HCT116 (cell line): ENCODE data around the gene MPHOSPH10. TPM values are rescaled to one million over a fixed set of nuclear protein-coding genes. Genes with fewer than 3 reads are reported as not detected.

Source experiments
- ATAC-seq: fragments of 200-7000 bp; cut with Tn5 transposase; 2 replicates; pipeline ENCODE4 v1.9.1; 2020; ENCODE audit warnings: mild to moderate bottlenecking, moderate library complexity
- BruUV-seq: library from RNA; stranded (reverse); fragments of 400-500 nt; replicated peaks from 2 replicates; lab custom pipeline; 2021; lab: Mats Ljungman, UMichigan
- CTCF ChIA-PET: fragments of 300-600 bp; sonication (Branson Sonifier 250); formaldehyde crosslinking; loops from one replicate; lab custom pipeline; 2021; ENCODE audit warnings: antibody characterized with exemption; lab: Charles Lee
- POLR2A ChIA-PET: fragments of 300-600, 350-600 bp; sonication (Branson Sonifier 250); formaldehyde crosslinking; loops from one replicate; lab custom pipeline; 2021; ENCODE audit warnings: antibody characterized with exemption; lab: Charles Lee
- RAD21 ChIA-PET, 2 experiments: fragments of 300-600 bp; sonication (Branson Sonifier 250); formaldehyde crosslinking; loops; one replicate each; lab custom pipeline; 2023; ENCODE audit warnings: low total read pairs in 2 of 2; ENCODE audit not compliant: uncharacterized antibody in 2 of 2, unreplicated experiment in 2 of 2, low non-redundant PET in 1 of 2; lab: Charles Lee
- DNase-seq: peaks from one replicate; pipeline ENCODE4 v3.0.0-alpha.2; 2010; ENCODE audit warnings: low read depth, low spot score
- H2AFZ ChIP-seq: fragments of 200-600 bp; shearing (Covaris generic), sonication (generic); 2 replicates; pipeline ENCODE4 v1.6.1; 2017; ENCODE audit warnings: low read depth, mixed run types, mixed read lengths, antibody characterized with exemption, low read length; ENCODE audit not compliant: poor library complexity, severe bottlenecking
- H3K27ac ChIP-seq: 2 replicates; pipeline ENCODE4 v1.5.1; 2012; ENCODE audit warnings: low read depth, low read length
- H3K27me3 ChIP-seq: fragments of 200-600 bp; sonication (generic); 2 replicates; pipeline ENCODE4 v1.6.1; 2016; ENCODE audit warnings: mixed run types, low read length, mixed read lengths; ENCODE audit not compliant: insufficient read depth
- H3K36me3 ChIP-seq, 2 experiments: fragments of 200-500 bp in 1 of 2; fragments of 200-600 bp in 1 of 2; sonication (Bioruptor generic) in 1 of 2; sonication (generic) in 1 of 2; 2 replicates each; pipeline versions ENCODE4 v1.5.1 to v1.6.1; 2014 to 2016; ENCODE audit warnings: low read length in 2 of 2, inconsistent platforms in 1 of 2, mixed read lengths in 1 of 2, mixed run types in 1 of 2; ENCODE audit not compliant: insufficient read depth in 2 of 2, control insufficient read depth in 1 of 2
- H3K4me1 ChIP-seq, 2 experiments: fragments of 200-600 bp in 1 of 2; sonication (generic) in 1 of 2; 2 replicates each; pipeline versions ENCODE4 v1.5.1 to v1.6.1; 2012 to 2017; ENCODE audit warnings: low read length in 2 of 2, inconsistent platforms in 1 of 2, mild to moderate bottlenecking in 1 of 2, mixed read lengths in 1 of 2, mixed run types in 1 of 2, moderate library complexity in 1 of 2; ENCODE audit not compliant: insufficient read depth in 2 of 2, control insufficient read depth in 1 of 2
- H3K4me2 ChIP-seq: fragments of 200-600 bp; sonication (generic); 2 replicates; pipeline ENCODE4 v1.6.1; 2017; ENCODE audit warnings: mixed run types, low read length, mixed read lengths
- H3K4me3 ChIP-seq, 2 experiments: fragments of 200-600 bp in 1 of 2; sonication (generic) in 1 of 2; replicated peaks in 1 of 2; 2 replicates each; pipeline ENCODE4 v1.5.1; 2011 to 2016; ENCODE audit warnings: low read length in 2 of 2, control low read depth in 1 of 2, low read depth in 1 of 2, mild to moderate bottlenecking in 1 of 2, mixed read lengths in 1 of 2, mixed run types in 1 of 2
- H3K79me2 ChIP-seq: fragments of 200-600 bp; sonication (generic); 2 replicates; pipeline ENCODE4 v1.6.1; 2017; ENCODE audit warnings: mild to moderate bottlenecking, mixed run types, low read length, moderate library complexity, mixed read lengths; ENCODE audit not compliant: insufficient read depth
- H3K9ac ChIP-seq: fragments of 200-600 bp; sonication (generic); 2 replicates; pipeline ENCODE4 v1.6.1; 2016; ENCODE audit warnings: low read length, mixed read lengths
- H3K9me2 ChIP-seq: fragments of 200-600 bp; sonication (generic), shearing (Covaris generic); 2 replicates; pipeline ENCODE4 v1.6.1; 2017; ENCODE audit warnings: mixed run types, mild to moderate bottlenecking, moderate library complexity; ENCODE audit not compliant: insufficient read depth
- H3K9me3 ChIP-seq, 2 experiments: fragments of 200-500 bp in 1 of 2; fragments of 200-600 bp in 1 of 2; sonication (Bioruptor generic) in 1 of 2; sonication (generic) in 1 of 2; 2 replicates each; pipeline ENCODE4 v1.6.1; 2014 to 2017; ENCODE audit warnings: low read length in 2 of 2, mixed read lengths in 2 of 2, inconsistent platforms in 1 of 2, low read depth in 1 of 2, mild to moderate bottlenecking in 1 of 2, mixed run types in 1 of 2, moderate library complexity in 1 of 2; ENCODE audit not compliant: control insufficient read depth in 1 of 2, insufficient read depth in 1 of 2
- H4K20me1 ChIP-seq: fragments of 200-600 bp; sonication (generic), shearing (Covaris generic); 2 replicates; pipeline ENCODE4 v1.6.1; 2017; ENCODE audit warnings: mixed run types, mild to moderate bottlenecking, moderate library complexity; ENCODE audit not compliant: insufficient read depth
- ATF3 ChIP-seq: IDR thresholded peaks from 2 replicates; pipeline ENCODE4 v1.6.1; 2012
- CBX3 ChIP-seq: IDR thresholded peaks from 2 replicates; pipeline ENCODE4 v1.6.1; 2012; ENCODE audit warnings: low read depth
- CEBPB ChIP-seq: IDR thresholded peaks from 2 replicates; pipeline ENCODE4 v1.6.1; 2012; ENCODE audit warnings: low read depth
- CTCF ChIP-seq, 3 experiments: fragments of 200-600 bp in 1 of 3; sonication (generic) in 1 of 3; IDR thresholded peaks in 2 of 3; conservative IDR thresholded peaks in 1 of 3; 2 replicates each; pipeline ENCODE4 v1.5.1; 2012 to 2017; ENCODE audit warnings: low read depth in 2 of 3, low read length in 2 of 3, antibody characterized with exemption in 1 of 3, borderline replicate concordance in 1 of 3, control low read depth in 1 of 3, mild to moderate bottlenecking in 1 of 3, mixed read lengths in 1 of 3, mixed run types in 1 of 3, moderate library complexity in 1 of 3; ENCODE audit not compliant: insufficient read depth in 1 of 3
- EZH2phosphoT487 ChIP-seq: fragments of 200-600 bp; IDR thresholded peaks from 2 replicates; pipeline ENCODE4 v1.6.1; 2018; ENCODE audit warnings: antibody characterized with exemption, borderline replicate concordance
- FOSL1 ChIP-seq: IDR thresholded peaks from 2 replicates; pipeline ENCODE4 v1.6.1; 2012; ENCODE audit warnings: low read depth
- SP1 ChIP-seq: IDR thresholded peaks from 2 replicates; pipeline ENCODE4 v1.6.1; 2012; ENCODE audit warnings: low read depth
- TCF7L2 ChIP-seq: IDR thresholded peaks from 2 replicates; pipeline ENCODE4 v1.7.0; 2011; ENCODE audit warnings: borderline replicate concordance, inconsistent platforms; ENCODE audit not compliant: insufficient read depth, insufficient read length; ENCODE audit errors: extremely low read depth
- YY1 ChIP-seq: IDR thresholded peaks from 2 replicates; pipeline ENCODE4 v1.6.1; 2011; ENCODE audit warnings: low read length, low read depth, moderate library complexity, mild to moderate bottlenecking; ENCODE audit not compliant: insufficient replicate concordance; ENCODE audit errors: extremely low read depth
- intact Hi-C: fragments of 100-400 bp; cut with micrococcal nuclease; formaldehyde crosslinking; loops from 2 replicates; pipeline ENCODE4 v1.10.0; 2022
- total RNA-seq: library from RNA; stranded (reverse); gene quantifications from one replicate; pipeline ENCODE4 v1.2.1, GENCODE V29; 2021; ENCODE audit not compliant: unreplicated experiment

Gene MPHOSPH10
- total RNA-seq, 1 experiment from 2014 or later = 36.7 TPM

GRCh38 chr2:71113843-71114242 is 16.6 kb upstream of the MPHOSPH10 start:
- no peak overlapping the region for H2AFZ ChIP-seq
- TF ChIP-seq TCF7L2 (no peak), SP1 (no peak), CBX3 (no peak), YY1 (no peak), EZH2phosphoT487 (no peak), ATF3 (no peak), CEBPB (no peak), FOSL1 (no peak), CTCF (IDR thresholded peaks at IDR 0.05 in 2 of 3, conservative IDR thresholded peaks at IDR 0.05 in 1 of 3; ENCODE audit: borderline replicate concordance in 1 of 3, insufficient read depth in 1 of 3, low read depth in 2 of 3, low read length in 2 of 3) (no peak)
- TF ChIP-seq, all 23 proteins: peak for 0
- no peak for DNase-seq
- no peak overlapping the region for H3K9ac ChIP-seq
- H3K9me3 ChIP-seq = no peaks in the 10 kb centered on the region
- no peak overlapping the region for H3K27ac ChIP-seq
- no peaks in the 10 kb centered on the region for H4K20me1 ChIP-seq
- H3K79me2 ChIP-seq = no peaks in the 10 kb centered on the region
- H3K9me2 ChIP-seq = no peaks in the 10 kb centered on the region
- ChIA-PET POLR2A (interaction anchor here (1.3 kb wide), 1 partner anchor 13 kb away, joined by 4 read pairs; no protein-coding TSS in a partner anchor), RAD21 (no interaction called here), CTCF (interaction anchor here (1.6 kb wide), 1 partner anchor 14 kb away, joined by 6 read pairs; no protein-coding TSS in a partner anchor)
- H3K4me2 ChIP-seq = no peak overlapping the region
- ATAC-seq = no peak
- H3K27me3 ChIP-seq = no peaks in the 10 kb centered on the region
- intact Hi-C loops = no loop called here
- H3K36me3 ChIP-seq = no peaks in the 10 kb centered on the region
- no TSS peak for BruUV-seq
- no peaks in the 10 kb centered on the region for H3K4me1 ChIP-seq
- H3K4me3 ChIP-seq = no peak overlapping the region
